Fibroblast of skin of scalp (primary cell): Measurements from ENCODE around the gene RDX.
"Not testable (repeated sequence)": the region's sequence is repeated elsewhere in the genome, so short reads cannot be mapped to it uniquely, and the experiment has no call there.

ENCODE experiments used
- DNase-seq: peaks from one replicate; pipeline ENCODE4 v3.0.0-alpha.2; 2013

Gene RDX

GRCh38 chr11:110199184-110199981, 97.0 kb downstream of the RDX start:
- DNase-seq = no peak

- no peak for DNase-seq
Measured at GRCh38 chr11:110198031-110198729, 98.2 kb downstream of the RDX start.

GRCh38 chr11:110196884-110197420, 99.5 kb downstream of the RDX start:
- DNase-seq = no peak

GRCh38 chr11:110196241-110196754, 100.1 kb downstream of the RDX start:
- peak; percentile 60 for DNase-seq

- DNase-seq = peak; percentile 29
Measured at GRCh38 chr11:110194211-110194766, 102.1 kb downstream of the RDX start.

- not testable (repeated sequence) for DNase-seq
Measured at GRCh38 chr11:110192604-110193282, 103.7 kb downstream of the RDX start.

GRCh38 chr11:110190885-110191284, 105.5 kb downstream of the RDX start:
- DNase-seq = no peak

GRCh38 chr11:110187731-110188130, 108.7 kb downstream of the RDX start:
- no peak for DNase-seq

GRCh38 chr11:110186867-110187266, 109.5 kb downstream of the RDX start:
- no peak for DNase-seq

- DNase-seq = no peak
Measured at GRCh38 chr11:110186456-110186855, 110.0 kb downstream of the RDX start.

- no peak for DNase-seq
Measured at GRCh38 chr11:110185599-110185998, 110.8 kb downstream of the RDX start.

GRCh38 chr11:110185121-110185591, 111.3 kb downstream of the RDX start:
- DNase-seq = no peak

- DNase-seq = no peak
Measured at GRCh38 chr11:110184456-110184855, 112.0 kb downstream of the RDX start.

- peak; percentile 57 for DNase-seq
Measured at GRCh38 chr11:110182886-110183285, 113.5 kb downstream of the RDX start.

GRCh38 chr11:110179064-110179463, 117.3 kb downstream of the RDX start:
- no peak for DNase-seq

GRCh38 chr11:110177086-110177456, 119.3 kb downstream of the RDX start:
- DNase-seq = no peak

GRCh38 chr11:110176366-110177085, 119.9 kb downstream of the RDX start:
- peak; percentile 51 for DNase-seq

GRCh38 chr11:110174645-110175310, 121.6 kb downstream of the RDX start:
- peak; percentile 19 for DNase-seq

GRCh38 chr11:110173811-110174644, 122.4 kb downstream of the RDX start:
- peak; percentile 56 for DNase-seq

GRCh38 chr11:110172468-110173065, 123.8 kb downstream of the RDX start:
- no peak for DNase-seq
